SH-SY5Y (cell line): ENCODE results near the gene DCANP1.

Source experiments
- GATA2 ChIP-seq: IDR thresholded peaks from 2 replicates; pipeline ENCODE4 v1.6.1; 2011; ENCODE audit warnings: mild to moderate bottlenecking, low read depth, low read length
- GATA3 ChIP-seq: IDR thresholded peaks from 2 replicates; pipeline ENCODE4 v1.6.1; 2011; ENCODE audit warnings: low read depth, mild to moderate bottlenecking, low read length, moderate library complexity

DNA sequence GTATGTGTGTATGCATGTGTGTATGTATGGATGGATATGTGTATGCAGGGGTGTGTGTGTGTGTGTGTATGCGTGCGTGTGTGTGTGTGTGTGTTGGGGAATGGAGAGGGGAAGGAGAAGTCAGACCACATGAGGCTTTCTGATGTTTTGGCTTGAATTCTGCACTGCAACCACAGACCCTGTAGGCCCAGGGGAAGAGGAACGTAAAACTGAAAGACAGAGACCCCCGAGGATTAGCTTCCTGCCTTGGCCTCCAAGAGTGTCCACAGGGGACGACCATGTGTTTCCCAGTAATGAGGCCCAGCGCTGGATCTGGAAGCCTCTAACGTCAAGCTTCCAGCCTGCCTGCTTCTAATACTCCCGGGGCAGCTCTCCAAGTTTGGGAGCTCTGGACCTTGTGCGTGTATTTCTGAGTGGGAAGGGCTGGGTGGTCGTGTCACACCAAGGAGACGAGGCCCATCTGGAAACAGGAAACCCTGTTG is 5.8 kb downstream of the DCANP1 start:
- no peak for TF ChIP-seq GATA2
- TF ChIP-seq GATA3: no peak
